HepG2 (cell line): ENCODE measurements around the gene PRR15L. TPM values are rescaled to one million over a fixed set of nuclear protein-coding genes. Genes with fewer than 3 reads are reported as not detected.

Experiments
- EP300 ChIP-seq, 3 experiments: sonication (generic) in 1 of 3; formaldehyde crosslinking in 1 of 3; IDR thresholded peaks; 2 replicates each; pipeline versions ENCODE4 v1.5.1 to v1.6.1; 2011 to 2020; ENCODE audit warnings: low read depth in 2 of 3, low read length in 2 of 3, borderline replicate concordance in 1 of 3, improper control_type of control experiment in 1 of 3, mild to moderate bottlenecking in 1 of 3, missing genetic modification reagents in 1 of 3, moderate library complexity in 1 of 3
- FOXO1 ChIP-seq: sonication (generic); formaldehyde crosslinking; IDR thresholded peaks from 2 replicates; pipeline ENCODE4 v1.4.0; 2020; ENCODE audit warnings: missing genetic modification reagents
- HMG20B ChIP-seq: conservative IDR thresholded peaks from 2 replicates; pipeline ENCODE4 v1.6.1; 2016; ENCODE audit warnings: missing genetic modification reagents, missing compliant biosample characterization
- NRL ChIP-seq: sonication (generic); formaldehyde crosslinking; IDR thresholded peaks from 2 replicates; pipeline ENCODE4 v1.5.0; 2020; ENCODE audit warnings: missing genetic modification reagents, mild to moderate bottlenecking, moderate library complexity, borderline replicate concordance
- RCOR2 ChIP-seq: IDR thresholded peaks from 2 replicates; pipeline ENCODE4 v1.6.1; 2016; ENCODE audit warnings: missing biosample characterization, missing genetic modification reagents
- ZFX ChIP-seq: sonication (generic); formaldehyde crosslinking; IDR thresholded peaks from 2 replicates; pipeline ENCODE4 v1.4.0; 2020; ENCODE audit warnings: mild to moderate bottlenecking, low read depth, missing genetic modification reagents, moderate library complexity
- ZNF572 ChIP-seq: sonication (generic); formaldehyde crosslinking; IDR thresholded peaks from 2 replicates; pipeline ENCODE4 v1.5.1; 2020; ENCODE audit warnings: mild to moderate bottlenecking, missing genetic modification reagents
- ZNF850 ChIP-seq: sonication (generic); formaldehyde crosslinking; conservative IDR thresholded peaks from 2 replicates; pipeline ENCODE4 v1.9.0; 2021; ENCODE audit warnings: mild to moderate bottlenecking, missing genetic modification reagents
- polyA plus RNA-seq, 8 experiments: library from polyadenylated mRNA; depleted of rRNA in 3 of 8; stranded (reverse) in 7 of 8; unstranded in 1 of 8; fragments of >200 nt; fragmentation: Illumina TruSeq in 4 of 8; extraction: Trizol in 4 of 8; gene quantifications; 2 replicates each; pipeline versions ENCODE4 v1.2.1 to v1.2.3, GENCODE V29; 2011 to 2016; ENCODE audit warnings: low read depth in 4 of 8, missing spikeins in 1 of 8, mixed read lengths in 1 of 8; ENCODE audit not compliant: insufficient read depth in 1 of 8
- total RNA-seq, 5 experiments: library from RNA; depleted of rRNA; stranded (reverse); fragments of >200 nt; fragmentation: Illumina TruSeq; extraction: Trizol; gene quantifications; 2 replicates each; pipeline ENCODE4 v1.2.3, GENCODE V29; 2016; ENCODE audit warnings: low read depth in 1 of 5
- TF ChIP-seq, protein P1 (sequence below): sonication (generic); formaldehyde crosslinking; IDR thresholded peaks from one replicate; pipeline ENCODE4 v1.5.1; 2020; ENCODE audit warnings: mild to moderate bottlenecking, missing genetic modification reagents; ENCODE audit errors: not compliant biosample characterization
- TF ChIP-seq, protein P2 (sequence below): sonication (generic); formaldehyde crosslinking; conservative IDR thresholded peaks from 2 replicates; pipeline ENCODE4 v1.8.0; 2022; ENCODE audit warnings: mild to moderate bottlenecking, moderate library complexity, missing genetic modification reagents
- TF ChIP-seq, protein P3 (sequence below): sonication (generic); formaldehyde crosslinking; conservative IDR thresholded peaks from 2 replicates; pipeline ENCODE4 v1.4.0; 2020; ENCODE audit warnings: mild to moderate bottlenecking, missing genetic modification reagents, moderate library complexity
- TF ChIP-seq, protein P4 (sequence below): sonication (generic); formaldehyde crosslinking; IDR thresholded peaks from 2 replicates; pipeline ENCODE4 v1.5.1; 2020; ENCODE audit warnings: missing genetic modification reagents, mild to moderate bottlenecking, borderline replicate concordance

PRR15L gene
- total and polyA plus RNA-seq, 2 of the 13 experiments (the other 11 are each of a cell fraction or from before 2014, with no cell fraction given), result 0.44 to 2.0 TPM

DNA sequence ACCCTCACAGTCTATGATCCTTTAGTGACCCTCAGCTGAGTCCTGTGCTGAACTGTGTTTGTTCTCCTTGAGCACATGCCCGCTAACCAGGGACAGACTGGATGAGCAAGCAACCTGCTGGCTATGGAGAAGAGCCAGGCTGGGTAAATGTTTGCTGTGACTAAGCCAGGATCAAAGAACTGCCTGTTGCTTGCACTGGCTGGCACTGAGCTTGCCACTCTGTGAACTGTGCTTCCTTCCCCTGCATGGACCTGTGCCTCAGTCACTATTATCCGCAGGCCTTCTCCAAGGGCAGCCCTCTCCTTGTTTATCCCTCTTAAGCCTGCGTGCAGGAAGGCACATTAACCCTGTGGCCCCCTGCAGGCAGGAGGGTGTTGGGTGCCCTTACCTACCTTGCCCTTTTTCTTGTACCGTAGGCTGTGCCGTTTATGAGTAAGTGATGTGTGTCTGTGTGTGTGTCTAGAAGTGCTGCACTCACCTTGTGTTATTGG is 8.9 kb downstream of the PRR15L start (continued):
- TF ChIP-seq HMG20B (CRISPR knock-in tag), result peak; percentile 48; the same call in 1 of the 2 replicates
- TF ChIP-seq ZNF572 (CRISPR knock-in tag), result 0 out of 2 replicates have a peak, but pooled peaks have one; percentile 20
- TF ChIP-seq NRL (CRISPR knock-in tag), result 0 out of 2 replicates have a peak, but pooled peaks have one; percentile 32
- TF ChIP-seq, protein P1, sequence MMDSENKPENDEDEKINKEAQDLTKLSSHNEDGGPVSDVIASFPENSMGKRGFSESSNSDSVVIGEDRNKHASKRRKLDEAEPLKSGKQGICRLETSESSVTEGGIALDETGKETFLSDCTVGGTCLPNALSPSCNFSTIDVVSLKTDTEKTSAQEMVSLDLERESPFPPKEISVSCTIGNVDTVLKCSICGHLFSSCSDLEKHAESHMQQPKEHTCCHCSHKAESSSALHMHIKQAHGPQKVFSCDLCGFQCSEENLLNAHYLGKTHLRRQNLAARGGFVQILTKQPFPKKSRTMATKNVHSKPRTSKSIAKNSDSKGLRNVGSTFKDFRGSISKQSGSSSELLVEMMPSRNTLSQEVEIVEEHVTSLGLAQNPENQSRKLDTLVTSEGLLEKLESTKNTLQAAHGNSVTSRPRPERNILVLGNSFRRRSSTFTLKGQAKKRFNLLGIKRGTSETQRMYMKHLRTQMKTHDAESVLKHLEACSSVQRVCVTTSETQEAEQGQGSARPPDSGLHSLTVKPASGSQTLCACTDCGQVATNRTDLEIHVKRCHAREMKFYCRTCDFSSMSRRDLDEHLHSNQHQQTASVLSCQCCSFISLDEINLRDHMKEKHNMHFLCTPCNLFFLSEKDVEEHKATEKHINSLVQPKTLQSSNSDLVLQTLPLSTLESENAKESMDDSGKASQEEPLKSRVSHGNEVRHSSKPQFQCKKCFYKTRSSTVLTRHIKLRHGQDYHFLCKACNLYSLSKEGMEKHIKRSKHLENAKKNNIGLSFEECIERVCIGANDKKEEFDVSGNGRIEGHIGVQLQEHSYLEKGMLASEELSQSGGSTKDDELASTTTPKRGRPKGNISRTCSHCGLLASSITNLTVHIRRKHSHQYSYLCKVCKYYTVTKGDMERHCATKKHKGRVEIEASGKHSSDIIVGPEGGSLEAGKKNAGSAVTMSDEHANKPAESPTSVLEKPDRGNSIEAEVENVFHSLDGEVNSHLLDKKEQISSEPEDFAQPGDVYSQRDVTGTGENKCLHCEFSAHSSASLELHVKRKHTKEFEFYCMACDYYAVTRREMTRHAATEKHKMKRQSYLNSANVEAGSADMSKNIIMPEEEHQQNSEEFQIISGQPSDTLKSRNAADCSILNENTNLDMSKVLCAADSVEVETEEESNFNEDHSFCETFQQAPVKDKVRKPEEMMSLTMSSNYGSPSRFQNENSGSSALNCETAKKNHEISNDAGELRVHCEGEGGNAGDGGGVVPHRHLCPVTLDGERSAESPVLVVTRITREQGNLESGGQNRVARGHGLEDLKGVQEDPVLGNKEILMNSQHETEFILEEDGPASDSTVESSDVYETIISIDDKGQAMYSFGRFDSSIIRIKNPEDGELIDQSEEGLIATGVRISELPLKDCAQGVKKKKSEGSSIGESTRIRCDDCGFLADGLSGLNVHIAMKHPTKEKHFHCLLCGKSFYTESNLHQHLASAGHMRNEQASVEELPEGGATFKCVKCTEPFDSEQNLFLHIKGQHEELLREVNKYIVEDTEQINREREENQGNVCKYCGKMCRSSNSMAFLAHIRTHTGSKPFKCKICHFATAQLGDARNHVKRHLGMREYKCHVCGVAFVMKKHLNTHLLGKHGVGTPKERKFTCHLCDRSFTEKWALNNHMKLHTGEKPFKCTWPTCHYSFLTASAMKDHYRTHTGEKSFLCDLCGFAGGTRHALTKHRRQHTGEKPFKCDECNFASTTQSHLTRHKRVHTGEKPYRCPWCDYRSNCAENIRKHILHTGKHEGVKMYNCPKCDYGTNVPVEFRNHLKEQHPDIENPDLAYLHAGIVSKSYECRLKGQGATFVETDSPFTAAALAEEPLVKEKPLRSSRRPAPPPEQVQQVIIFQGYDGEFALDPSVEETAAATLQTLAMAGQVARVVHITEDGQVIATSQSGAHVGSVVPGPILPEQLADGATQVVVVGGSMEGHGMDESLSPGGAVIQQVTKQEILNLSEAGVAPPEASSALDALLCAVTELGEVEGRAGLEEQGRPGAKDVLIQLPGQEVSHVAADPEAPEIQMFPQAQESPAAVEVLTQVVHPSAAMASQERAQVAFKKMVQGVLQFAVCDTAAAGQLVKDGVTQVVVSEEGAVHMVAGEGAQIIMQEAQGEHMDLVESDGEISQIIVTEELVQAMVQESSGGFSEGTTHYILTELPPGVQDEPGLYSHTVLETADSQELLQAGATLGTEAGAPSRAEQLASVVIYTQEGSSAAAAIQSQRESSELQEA (CRISPR knock-in tag), result peak; percentile 52
- TF ChIP-seq, protein P2, sequence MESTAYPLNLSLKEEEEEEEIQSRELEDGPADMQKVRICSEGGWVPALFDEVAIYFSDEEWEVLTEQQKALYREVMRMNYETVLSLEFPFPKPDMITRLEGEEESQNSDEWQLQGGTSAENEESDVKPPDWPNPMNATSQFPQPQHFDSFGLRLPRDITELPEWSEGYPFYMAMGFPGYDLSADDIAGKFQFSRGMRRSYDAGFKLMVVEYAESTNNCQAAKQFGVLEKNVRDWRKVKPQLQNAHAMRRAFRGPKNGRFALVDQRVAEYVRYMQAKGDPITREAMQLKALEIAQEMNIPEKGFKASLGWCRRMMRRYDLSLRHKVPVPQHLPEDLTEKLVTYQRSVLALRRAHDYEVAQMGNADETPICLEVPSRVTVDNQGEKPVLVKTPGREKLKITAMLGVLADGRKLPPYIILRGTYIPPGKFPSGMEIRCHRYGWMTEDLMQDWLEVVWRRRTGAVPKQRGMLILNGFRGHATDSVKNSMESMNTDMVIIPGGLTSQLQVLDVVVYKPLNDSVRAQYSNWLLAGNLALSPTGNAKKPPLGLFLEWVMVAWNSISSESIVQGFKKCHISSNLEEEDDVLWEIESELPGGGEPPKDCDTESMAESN, result no peak
- TF ChIP-seq RCOR2 (CRISPR knock-in tag), result peak; percentile 15; the same call in 1 of the 2 replicates
- TF ChIP-seq, protein P3, sequence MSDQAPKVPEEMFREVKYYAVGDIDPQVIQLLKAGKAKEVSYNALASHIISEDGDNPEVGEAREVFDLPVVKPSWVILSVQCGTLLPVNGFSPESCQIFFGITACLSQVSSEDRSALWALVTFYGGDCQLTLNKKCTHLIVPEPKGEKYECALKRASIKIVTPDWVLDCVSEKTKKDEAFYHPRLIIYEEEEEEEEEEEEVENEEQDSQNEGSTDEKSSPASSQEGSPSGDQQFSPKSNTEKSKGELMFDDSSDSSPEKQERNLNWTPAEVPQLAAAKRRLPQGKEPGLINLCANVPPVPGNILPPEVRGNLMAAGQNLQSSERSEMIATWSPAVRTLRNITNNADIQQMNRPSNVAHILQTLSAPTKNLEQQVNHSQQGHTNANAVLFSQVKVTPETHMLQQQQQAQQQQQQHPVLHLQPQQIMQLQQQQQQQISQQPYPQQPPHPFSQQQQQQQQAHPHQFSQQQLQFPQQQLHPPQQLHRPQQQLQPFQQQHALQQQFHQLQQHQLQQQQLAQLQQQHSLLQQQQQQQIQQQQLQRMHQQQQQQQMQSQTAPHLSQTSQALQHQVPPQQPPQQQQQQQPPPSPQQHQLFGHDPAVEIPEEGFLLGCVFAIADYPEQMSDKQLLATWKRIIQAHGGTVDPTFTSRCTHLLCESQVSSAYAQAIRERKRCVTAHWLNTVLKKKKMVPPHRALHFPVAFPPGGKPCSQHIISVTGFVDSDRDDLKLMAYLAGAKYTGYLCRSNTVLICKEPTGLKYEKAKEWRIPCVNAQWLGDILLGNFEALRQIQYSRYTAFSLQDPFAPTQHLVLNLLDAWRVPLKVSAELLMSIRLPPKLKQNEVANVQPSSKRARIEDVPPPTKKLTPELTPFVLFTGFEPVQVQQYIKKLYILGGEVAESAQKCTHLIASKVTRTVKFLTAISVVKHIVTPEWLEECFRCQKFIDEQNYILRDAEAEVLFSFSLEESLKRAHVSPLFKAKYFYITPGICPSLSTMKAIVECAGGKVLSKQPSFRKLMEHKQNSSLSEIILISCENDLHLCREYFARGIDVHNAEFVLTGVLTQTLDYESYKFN (CRISPR knock-in tag), result peak; percentile 84
- peak in 1 of 2 experiments; percentile 51; a peak in 1 of 4 replicates for TF ChIP-seq EP300 (IDR thresholded peaks at IDR 0.05; ENCODE audit: low read depth in 2 of 2, low read length in 2 of 2)
- peak; percentile 54; the same call in 1 of the 2 replicates for TF ChIP-seq EP300 (CRISPR knock-in tag; IDR thresholded peaks at IDR 0.05; ENCODE audit: borderline replicate concordance)
- peak; percentile 50; the same call in 1 of the 2 replicates for TF ChIP-seq ZFX (CRISPR knock-in tag)
- no peak for TF ChIP-seq ZNF850 (CRISPR knock-in tag)
- 0 out of 2 replicates have a peak, but pooled peaks have one; percentile 78 for TF ChIP-seq FOXO1 (CRISPR knock-in tag)
- TF ChIP-seq, protein P4, sequence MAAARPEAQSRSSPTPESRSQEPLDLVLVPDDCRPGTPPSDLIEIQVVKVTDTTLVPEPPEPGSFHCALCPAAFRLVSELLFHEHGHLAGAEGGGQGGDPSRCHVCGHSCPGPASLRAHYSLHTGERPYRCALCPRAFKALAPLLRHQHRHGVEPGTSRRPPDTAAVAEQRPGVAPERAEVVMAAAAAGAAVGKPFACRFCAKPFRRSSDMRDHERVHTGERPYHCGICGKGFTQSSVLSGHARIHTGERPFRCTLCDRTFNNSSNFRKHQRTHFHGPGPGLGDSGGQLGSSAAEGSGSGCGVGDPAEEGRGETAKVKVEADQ (CRISPR knock-in tag), result 0 out of 2 replicates have a peak, but pooled peaks have one; percentile 25
